HG03025 (cell line): ENCODE measurements around the gene TMEM62.

Source experiments
- ATAC-seq: cut with Tn5 transposase; IDR thresholded peaks from one replicate; pipeline ENCODE4 v1.9.1; 2021; ENCODE audit warnings: mild to moderate bottlenecking, moderate library complexity; ENCODE audit not compliant: unreplicated experiment, low FRiP score

The TMEM62 gene

GRCh38 chr15:43226436-43227305 lies 93.3 kb downstream of the TMEM62 start:
- ATAC-seq, result no peak

DNA sequence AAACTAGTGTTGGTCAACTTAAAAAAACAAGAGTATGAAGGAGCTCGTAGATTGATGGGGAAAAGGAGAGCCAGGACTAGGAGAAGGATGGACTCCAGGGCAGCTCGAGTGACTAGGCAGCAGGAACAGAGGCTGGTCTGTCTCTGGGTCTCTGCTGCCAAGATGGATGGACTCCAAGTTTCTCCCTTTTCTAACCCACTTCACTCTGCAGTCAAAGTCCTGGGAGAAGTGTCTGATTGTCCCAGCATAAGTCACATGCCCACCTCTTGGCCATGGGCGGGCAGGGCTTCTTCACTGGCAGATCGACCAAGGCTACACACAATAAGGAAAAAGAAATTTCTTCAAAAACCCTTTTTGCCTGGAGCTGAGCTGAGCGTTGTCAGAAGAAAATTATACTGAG lies 96.6 kb downstream of the TMEM62 start:
- ATAC-seq, result no peak

- no peak for ATAC-seq
Observed at GRCh38 chr15:43230640-43231115, 97.3 kb downstream of the TMEM62 start.

DNA sequence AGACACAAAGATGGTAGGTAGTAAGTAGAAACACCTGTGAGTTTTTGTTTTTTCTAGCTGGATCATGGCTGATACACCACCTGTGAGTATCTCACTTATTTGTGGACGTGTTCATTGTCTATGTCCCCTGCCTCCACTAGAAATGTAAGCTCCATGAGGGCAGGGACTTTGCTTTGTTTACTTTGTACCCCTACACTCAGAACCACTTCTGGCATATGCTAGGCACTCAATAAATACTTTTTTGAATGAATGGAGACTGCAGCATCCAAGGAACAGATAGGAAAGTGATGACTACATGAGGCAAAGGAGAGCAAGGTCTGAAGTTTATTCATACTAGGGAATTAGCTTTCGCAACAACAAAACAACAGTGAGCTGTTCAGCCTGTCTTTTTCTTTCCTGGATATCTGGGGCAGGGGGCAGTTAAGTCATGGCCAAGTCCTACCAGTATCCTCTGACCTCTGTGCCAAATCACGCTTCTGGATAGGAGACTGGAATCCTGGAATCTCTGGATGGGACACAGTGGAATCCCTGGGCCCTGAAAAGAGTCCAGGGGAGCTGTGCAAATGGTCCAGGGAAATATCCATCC lies 99.0 kb downstream of the TMEM62 start:
- no peak for ATAC-seq
